GM12891 (cell line): ENCODE data around the gene C4A.
"Not testable (repeated sequence)": the region's sequence is repeated elsewhere in the genome, so short reads cannot be mapped to it uniquely, and the experiment has no call there.

Experiments used
- POLR2A ChIP-seq: IDR thresholded peaks from 2 replicates; pipeline ENCODE4 v1.6.1; 2011; ENCODE audit warnings: low read depth, low read length, control low read depth
- POLR2AphosphoS5 ChIP-seq: IDR thresholded peaks from 2 replicates; pipeline ENCODE4 v1.6.1; 2011; ENCODE audit warnings: low read depth, low read length, control low read depth
- TAF1 ChIP-seq: IDR thresholded peaks from 2 replicates; pipeline ENCODE4 v1.6.1; 2011; ENCODE audit warnings: low read depth, low read length, control low read depth

GRCh38 chr6:32038878-32039277 lies 57.0 kb downstream of the C4A start:
- TF ChIP-seq POLR2A, POLR2AphosphoS5, TAF1: not testable (repeated sequence)
